Transverse colon (tissue), 4 donors: ENCODE results near the gene INKA2.

Experiments
- CTCF ChIP-seq, 5 experiments: fragments of 200-600 bp in 3 of 5; fragments of 450-650 bp in 2 of 5; sonication (generic) in 3 of 5; IDR thresholded peaks; 1 replicate in 2 of 5; 2 replicates in 3 of 5; pipeline ENCODE4 v1.5.1; 2016 to 2017; ENCODE audit warnings: antibody characterized with exemption in 5 of 5, inconsistent platforms in 3 of 5, mild to moderate bottlenecking in 2 of 5, moderate library complexity in 1 of 5
- POLR2AphosphoS5 ChIP-seq, 3 donors: sonication (generic); formaldehyde crosslinking; IDR thresholded peaks; one replicate each; pipeline ENCODE4 v1.6.1; 2016; ENCODE audit warnings: antibody characterized with exemption in 3 of 3

GRCh38 chr1:111733183-111733991 lies 5.8 kb downstream of the INKA2 start:
- TF ChIP-seq CTCF (IDR thresholded peaks at IDR 0.05) (no peak), POLR2AphosphoS5 (IDR thresholded peaks at IDR 0.05) (no peak)
